Colon (tissue), 2 donors: ENCODE results near the gene WNT10A.
"Not testable (repeated sequence)": the region's sequence is repeated elsewhere in the genome, so short reads cannot be mapped to it uniquely, and the experiment has no call there.

Experiments used
- FAIRE-seq: peaks from 2 replicates; lab custom pipeline; 2012; peaks lifted over from hg19 to GRCh38; lab: Jason Lieb, UNC
- donor health status: control.
- donor health status: control.

Gene WNT10A

DNA sequence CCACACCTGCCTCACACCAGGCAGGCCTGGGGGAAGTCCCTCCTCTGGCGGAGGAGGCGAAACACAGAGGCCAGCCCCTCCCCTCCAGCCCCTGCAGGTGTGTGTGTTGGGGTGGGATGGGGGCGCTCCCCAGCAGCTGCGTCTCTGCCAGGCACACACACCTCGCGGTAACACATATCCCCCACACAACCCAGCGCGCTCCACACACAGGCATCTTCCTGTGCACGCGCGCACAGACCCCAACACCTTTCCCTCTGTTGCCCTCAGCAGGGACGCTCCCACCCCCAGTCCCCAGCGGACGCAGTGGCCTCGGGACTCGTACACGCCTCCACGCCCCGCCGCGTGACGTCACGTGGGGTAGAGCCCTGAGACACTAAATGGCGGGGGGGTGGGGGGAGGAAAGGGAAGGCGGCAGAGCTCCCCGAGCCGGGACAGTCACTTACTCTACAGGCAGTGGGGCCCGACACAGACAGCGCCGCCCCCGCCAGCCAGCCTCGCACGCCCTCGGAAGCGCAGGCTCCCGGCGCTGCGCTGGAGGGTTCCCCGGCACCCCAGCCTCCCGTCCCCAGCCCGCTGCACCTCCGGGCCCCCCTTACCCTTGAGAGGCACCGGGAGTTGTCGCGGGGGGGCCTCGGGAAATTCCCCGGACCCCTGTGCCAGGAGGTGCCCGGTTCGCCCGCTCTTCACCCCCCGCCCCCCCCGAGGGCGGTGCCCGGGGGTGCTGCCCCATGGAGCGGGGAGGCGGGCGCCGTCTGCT lies at the start of gene WNT10A:
WNT10A (plus strand) TSS at position 751 of the 757 bp plus-strand sequence. CDS start 144 bp downstream, outside the sequence.
- no peak for FAIRE-seq

DNA sequence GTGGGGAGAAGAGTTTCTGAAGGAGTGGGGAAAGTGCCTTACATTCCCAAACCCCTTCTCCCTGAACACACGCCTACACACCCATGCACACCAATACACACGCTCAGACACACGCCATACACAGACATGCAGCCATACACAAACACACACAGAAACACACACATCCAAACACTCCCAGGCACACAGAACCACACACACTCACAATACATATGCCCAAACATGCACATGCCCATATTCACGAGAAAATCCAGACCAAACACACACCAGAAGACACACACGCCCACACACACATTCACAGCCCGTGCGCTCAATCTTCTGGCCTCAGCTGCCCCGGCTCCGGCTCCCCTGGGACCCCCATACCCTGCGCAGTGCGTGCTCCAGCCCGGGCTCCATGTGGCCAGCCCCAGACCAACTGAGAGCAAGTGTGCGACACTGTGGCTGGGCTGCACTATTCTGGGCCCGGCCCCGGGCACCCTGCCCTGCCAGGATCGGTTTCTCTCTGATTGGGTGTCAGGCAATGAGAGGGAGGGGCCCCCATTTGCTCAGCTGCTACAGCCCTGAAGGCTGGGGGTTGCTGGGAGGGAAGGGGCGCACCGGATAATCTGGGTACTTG lies 49.2 kb upstream of the WNT10A start, which contains the start of gene PRKAG3:
PRKAG3 (minus strand) TSS at position 426 of the 613 bp plus-strand sequence.
- no peak for FAIRE-seq

DNA sequence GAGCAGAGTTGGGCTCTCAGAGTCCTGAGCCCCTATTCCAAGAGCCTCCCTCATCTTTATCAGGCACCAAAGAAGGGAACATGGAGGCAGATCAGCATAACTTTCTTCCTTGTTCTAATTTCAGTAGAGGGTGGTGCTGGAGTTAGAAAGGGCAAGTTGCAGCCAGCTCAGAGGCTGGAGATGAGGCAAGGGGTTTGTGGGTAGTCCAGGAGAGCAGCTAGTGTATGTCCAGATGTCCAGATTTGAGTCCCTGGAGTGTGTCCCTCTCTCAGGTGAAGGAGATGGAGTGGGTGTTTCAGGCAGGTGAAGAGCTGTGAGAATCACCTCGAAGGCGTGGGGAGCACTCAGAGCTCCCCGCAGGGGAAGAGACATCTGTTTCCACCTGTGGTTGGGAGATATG lies 48.6 kb upstream of the WNT10A start:
- no peak for FAIRE-seq

DNA sequence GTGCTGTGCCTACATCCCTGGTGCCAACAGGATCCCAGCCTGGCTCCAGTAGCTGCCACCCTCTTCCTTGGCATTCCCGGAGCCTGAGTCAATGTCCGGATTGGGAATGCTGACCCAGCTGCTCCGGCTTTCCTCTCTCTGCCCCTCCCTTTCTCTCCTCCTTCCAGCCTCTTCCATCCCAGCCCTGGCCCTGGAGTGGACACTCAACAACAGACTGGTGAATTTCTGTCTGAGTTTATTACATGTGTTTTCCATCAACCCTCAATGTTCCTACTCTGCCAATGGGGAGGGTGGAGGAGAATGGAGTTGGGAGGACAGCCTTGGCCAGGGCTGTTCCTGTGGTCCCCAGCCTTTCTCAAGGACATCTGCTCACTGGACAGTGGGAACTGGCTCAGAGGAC lies 48.1 kb upstream of the WNT10A start:
- no peak for FAIRE-seq

DNA sequence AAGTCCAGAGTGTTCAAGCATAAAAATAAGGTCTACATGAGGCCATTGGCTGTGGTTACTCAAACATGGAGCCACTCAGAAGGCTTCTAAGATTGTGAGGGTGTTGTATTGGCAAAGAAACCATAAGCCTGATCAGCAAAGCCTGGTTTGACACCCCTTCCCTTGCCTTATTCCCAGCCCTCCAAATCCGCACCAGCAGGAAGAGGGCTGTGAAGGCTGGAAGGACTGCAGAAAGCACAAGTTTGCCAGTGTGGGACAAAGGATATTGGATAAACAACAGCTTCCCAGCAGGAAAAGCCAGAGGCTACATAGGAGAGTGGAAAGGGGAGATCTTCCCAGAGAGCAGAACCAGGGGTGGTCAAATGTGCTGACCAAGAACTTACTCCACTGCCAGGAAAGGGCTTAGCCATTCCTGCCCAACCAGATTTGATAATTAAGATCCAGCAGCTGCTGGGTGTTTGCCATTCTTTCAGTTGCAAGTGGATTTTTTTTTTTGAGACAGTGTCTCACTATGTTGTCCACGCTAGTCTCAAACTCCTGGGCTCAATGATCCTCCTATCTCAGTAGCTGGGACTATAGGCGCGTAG lies 47.5 kb upstream of the WNT10A start:
- no peak for FAIRE-seq

DNA sequence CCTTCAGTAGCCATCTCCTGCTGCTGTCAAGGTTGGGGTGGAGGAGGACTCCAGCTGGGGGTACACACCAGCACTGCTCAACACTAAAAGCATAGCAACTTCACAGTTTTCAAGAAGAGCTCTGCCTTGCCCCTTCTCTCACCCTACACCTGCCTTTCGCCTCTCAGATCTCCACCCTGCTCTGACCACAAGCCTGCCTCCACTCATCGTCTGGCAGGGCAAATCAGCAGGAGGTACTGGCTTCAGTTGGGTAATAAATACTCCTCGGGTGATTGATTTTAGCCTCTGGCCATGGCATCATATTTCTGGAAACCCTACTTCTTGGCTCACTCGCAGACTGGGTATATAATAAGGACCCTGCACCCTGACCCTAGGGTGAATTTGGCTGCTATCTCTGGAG lies 46.0 kb upstream of the WNT10A start:
- no peak for FAIRE-seq

DNA sequence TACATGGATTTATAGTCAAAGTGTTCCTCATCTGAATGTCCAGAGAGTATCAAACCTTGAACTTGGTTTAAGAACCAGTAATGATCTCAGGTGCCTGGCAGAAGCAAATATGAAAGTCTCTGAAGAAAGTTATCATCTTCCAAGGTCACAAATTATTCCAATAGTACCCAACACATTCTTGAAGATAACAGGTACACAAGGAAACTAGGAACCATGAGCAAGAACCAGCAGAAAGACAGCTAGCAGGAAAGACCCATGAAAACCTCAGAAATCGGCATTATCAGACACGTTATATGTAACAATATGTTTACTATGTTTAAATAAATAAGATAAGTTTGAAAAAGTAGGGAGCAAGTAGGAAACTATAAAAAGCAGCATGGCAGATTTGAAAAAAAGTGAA lies 43.2 kb upstream of the WNT10A start:
- no peak for FAIRE-seq

DNA sequence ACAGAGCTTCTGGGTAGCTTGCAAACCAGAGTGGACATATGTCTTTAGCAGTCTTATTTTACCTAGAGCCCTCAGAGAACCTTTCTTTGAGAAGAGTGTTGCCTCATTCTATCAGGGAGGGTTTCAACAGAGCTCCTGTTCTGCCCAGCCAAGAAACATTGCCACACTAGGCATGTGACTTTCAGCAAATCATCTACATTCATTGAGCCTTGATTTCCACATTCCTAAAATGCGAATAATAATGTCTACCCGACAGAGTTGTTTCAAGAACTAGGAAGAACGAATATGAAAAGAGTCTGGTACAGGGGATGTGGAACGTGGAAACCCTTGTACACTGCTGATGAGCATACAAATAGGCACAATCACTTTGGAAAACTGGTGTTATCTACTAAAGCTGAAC lies 41.2 kb upstream of the WNT10A start:
- no peak for FAIRE-seq

DNA sequence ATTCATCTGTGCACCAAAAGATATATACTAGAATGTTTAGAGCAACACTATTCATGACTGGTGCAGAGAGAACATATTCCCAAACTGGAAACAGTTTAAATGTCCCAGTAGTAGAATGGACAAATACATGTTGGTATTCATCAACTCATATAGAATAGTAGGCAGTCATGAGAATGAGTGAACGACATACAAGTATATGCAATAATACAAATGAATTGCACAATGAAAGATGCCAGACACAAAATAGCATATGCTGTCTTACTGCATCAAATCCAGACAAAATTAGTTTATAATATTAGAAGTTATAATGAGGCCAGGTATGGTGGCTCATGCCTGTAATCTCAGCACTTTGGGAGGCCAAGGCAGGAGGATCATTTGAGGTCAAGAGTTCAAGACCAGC lies 40.8 kb upstream of the WNT10A start:
- no peak for FAIRE-seq

DNA sequence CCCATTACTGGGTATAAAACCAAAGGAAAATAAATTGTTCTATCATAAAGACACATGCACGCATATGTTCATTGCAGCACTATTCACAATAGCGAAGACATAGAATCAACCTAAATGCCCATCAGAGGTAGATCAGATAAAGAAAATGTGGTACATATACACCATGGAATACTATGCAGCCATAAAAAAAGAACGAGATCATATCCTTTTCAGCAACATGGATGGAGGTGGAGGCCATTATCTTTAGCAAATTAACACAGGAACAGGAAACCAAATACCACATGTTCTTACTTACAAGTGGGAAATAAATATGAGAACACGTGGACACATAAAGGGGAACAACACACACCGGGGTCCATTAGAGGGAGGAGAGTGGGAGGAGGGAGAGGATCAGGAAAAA lies 36.3 kb upstream of the WNT10A start:
- not testable (repeated sequence) for FAIRE-seq

DNA sequence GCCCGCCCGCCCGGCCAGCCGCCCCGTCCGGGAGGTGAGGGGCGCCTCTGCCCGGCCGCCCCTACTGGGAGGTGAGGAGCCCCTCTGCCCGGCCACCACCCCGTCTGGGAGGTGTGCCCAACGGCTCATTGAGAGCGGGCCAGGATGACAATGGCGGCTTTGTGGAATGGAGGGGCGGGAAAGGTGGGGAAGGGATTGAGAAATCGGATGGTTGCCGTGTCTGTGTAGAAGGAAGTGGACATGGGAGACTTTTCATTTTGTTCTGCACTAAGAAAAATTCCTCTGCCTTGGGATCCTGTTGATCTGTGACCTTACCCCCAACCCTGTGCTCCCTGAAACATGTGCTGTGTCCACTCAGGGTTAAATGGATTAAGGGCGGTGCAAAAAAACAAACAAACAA lies 33.7 kb upstream of the WNT10A start:
- not testable (repeated sequence) for FAIRE-seq

DNA sequence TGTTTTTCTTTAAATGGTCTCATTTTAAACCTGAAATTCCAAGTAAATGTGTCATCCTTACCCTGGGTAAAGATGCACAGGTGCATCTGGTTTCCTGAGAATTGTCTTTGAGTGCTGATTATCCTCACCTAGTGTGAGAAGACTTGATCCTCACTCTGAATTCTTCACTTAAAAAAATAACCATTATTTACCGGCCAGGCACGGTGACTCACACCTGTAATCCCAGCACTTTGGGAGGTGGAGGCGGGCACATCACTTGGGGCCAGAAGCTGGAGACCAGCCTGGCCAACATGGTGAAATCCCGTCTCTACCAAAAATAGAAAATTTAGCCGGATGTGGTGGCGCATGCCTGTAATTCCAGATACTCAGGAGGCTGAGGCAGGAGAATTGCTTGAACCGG lies 30.9 kb upstream of the WNT10A start:
- no peak for FAIRE-seq

DNA sequence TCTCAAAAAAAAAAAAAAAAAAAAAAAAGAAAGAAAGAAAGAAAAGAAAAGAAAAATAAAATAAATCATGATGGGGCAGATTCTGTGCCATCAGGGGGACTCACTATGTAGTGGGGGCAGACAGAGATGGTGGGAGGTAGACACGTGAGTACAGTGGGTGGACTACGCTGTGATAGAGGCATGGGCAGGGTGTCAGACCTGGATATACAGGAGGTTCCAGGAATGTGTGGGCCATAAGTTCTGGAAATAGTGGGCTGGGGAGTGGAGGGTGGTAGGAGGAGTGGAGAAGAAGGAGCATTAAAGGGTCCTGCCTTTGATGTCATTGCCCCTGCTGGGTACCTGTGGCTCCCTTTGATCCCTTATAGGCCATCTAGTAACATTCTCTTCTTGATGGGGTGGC lies 29.9 kb upstream of the WNT10A start:
- no peak for FAIRE-seq

DNA sequence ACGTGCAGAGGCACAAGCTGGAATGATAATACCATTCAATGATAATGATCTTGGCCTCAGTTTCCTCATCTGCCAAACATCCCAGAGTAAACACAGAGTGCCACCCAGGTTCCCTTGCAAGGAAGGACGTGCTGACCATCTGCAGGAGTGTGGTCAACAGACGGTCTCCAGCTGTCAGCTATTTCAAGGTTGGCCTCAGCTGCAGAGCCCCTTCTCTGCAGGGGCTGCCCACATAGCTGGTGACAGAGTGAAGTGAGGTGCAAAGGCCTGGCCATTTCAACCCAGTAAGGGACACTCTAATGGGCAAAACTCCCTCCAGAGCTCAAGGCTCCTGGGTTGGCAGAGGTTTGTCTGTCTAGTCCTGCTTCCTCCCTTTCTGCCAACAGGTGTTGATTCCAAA lies 29.4 kb upstream of the WNT10A start:
- no peak for FAIRE-seq

DNA sequence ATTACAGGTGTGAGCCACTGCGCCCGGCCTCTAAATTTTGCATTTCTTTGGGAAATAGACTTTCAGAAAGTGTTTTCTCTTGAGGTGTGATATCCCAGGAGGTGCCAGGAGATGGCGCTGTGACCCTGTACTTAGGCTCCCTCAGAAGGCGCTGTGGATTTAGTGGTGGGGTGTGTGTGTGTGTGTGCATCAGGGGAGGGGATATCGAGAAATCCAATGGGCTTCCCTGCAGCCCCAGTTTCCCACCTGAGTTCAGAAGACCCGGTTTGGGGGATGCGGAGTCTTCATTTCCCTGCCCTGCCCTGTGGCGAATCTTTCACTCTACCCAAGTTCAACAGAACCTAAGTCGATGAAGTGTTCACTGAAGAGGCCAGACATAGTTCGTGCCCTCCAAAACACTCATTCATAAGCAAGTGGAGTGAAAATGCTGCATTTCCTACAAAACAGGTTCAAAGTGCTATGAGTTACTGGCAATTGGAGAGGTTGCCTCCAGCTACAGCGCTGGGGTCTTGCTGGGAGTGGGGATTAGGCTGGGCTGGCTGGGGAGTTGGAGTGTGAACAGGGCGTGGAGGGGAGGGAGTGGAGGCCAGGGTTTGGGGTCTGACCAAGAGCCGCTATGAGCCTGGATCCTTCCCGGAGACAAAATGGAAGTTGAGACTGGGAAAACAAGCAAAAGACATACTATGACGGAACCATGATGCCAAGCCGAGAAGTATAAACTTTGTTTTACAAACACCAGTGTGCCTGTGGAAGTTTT lies 27.6 kb upstream of the WNT10A start:
- no peak for FAIRE-seq

DNA sequence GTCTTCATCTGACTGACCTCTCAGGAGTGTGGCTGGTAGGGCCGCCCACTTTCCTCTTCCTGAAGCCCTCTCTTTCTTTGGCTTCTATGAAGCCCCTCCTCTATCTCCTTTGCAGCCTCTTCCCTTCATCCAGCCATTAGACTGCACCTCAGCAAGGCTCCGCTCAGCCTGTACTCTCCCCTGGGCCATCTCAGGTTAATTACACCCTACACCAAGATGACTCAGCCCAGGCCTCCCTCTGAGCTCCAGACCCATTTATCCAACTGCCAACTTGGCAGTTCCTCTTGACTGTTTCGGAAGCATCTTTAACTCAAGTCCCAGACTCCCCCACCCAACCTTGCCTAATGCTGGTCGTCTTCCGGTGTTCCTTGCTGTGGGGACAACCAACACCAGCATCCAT lies 26.9 kb upstream of the WNT10A start:
- no peak for FAIRE-seq

DNA sequence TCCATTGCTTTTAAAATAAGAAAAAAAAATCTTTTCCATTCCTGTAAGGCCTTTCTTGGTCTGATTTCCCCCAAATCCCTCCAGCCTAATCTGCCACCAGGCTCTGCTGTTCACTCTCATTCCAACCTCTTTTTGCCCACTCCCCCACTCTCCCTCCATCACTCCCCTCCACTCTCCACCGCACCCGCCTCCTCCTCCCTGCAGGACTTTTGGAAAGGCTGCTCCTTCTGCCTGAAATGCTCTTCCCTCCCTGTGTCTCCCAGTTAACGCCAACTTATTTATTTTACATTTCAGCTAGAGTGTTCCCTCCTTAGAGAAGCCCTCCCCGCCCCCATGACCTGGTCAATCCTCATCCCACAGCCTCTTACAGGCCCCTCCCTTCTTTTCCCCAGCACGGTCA lies 25.8 kb upstream of the WNT10A start:
- FAIRE-seq = no peak

DNA sequence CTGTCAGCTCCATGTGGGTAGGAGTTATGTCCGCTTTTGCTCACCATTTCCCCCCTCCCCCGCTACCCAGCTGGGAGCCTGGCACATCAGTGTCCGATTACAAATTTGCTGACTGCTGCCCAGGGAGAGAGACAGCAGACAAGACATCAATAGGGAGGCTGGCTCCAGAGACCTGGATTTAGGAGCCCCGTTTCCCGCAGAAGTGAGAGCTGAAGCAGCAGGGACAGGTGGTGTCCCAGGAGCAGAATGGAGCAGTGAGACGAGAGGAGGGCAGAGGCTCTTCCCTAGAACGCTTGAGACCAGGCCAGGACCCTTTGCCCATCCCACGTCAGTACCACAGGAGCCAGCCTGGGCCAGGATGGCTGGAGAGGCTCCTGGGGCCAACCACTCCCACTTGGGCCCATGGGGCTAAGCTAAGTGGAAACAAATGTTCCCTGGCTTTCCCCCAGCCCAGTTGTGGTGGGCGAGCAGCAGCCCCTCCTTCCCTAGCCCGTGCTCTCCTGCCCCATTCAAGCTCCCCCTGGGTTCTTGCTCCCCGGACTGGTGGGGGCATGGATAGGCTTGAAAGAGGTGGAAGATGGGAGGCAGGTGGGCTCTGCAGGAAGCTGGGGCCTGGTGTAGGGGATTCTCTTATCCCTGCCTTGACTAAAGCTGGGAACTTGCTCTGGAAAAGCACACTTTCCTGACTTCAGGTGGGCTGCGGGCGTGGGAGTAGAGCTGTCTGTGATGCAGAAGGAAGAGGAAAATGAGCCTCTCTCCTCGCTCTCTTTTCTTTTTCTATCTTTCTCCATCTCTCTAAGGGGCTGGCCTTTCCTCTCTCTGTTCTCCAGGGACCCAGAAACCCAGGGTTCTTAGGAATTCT lies 25.1 kb upstream of the WNT10A start:
- FAIRE-seq = no peak

DNA sequence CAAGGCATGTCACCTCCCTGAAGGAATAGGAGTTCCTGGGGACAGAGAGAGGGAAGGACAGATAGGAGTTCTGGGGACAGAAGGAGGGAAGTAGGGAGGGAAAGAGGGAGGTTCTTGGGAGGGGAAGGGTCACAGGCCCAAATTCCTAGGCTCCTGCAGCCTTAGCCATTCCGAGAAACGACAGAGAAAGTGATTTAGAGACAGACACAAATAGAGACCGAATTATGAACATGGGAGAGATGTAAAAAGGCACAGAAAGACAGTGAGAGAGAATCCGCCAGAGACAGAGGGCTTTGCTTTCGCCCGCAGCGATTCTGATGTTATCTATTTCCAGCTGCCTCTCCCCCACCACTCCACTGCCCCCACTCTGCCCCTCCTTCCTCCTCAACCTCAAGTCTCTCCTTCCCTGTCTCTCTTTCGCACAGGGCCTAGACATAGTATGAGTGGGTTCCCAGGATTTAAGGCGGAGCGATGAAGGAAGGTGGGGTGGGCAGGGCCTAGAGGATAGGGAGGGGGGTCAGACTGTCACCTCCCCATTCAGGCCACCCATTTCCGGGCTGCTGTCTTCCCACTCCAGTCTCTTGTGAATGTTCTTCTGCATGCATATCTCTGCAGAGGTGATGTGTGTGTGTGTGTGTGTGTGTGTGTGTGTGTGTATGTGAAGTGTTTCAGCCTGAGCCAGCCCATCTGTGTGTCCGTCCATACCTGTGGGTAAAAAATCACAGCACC lies 24.3 kb upstream of the WNT10A start:
- FAIRE-seq = no peak

DNA sequence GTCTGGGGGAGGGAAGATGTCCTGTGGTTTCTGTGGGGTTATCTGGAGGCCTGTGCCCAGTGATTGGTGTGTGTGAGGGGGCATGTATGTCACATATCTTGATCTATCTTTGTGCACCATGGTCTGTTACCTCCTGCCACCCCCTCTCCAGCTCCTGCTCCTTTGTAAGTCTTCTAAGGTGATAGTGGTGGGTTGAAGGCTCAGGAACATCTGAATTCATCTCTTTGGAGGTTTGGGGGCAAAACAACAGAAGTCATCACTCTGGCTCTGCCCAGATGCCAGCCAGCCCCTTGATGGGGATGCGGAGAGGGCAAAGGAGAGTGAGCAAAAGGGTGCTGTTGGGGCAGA lies 23.8 kb upstream of the WNT10A start:
- no peak for FAIRE-seq
